Testis (tissue), 3 donors: ENCODE data around the gene SEC61B. TPM values are rescaled to one million over a fixed set of nuclear protein-coding genes. Genes with fewer than 3 reads are reported as not detected.
A peak's percentile ranks its signal among the peaks of the same experiment; 100 is the strongest.

Experiments
- DNase-seq: peaks from one replicate; pipeline ENCODE4 v3.0.0-alpha.2; 2019
- H3K27ac ChIP-seq, 2 donors: fragments of 200-600 bp; sonication (generic); one replicate each; pipeline ENCODE4 v1.5.1; 2019
- H3K27me3 ChIP-seq: fragments of 200-600 bp; sonication (generic); one replicate; pipeline ENCODE4 v1.5.1; 2019
- H3K36me3 ChIP-seq: fragments of 200-600 bp; sonication (generic); one replicate; pipeline ENCODE4 v1.5.1; 2017; ENCODE audit warnings: low read depth; ENCODE audit errors: missing control alignments
- H3K4me1 ChIP-seq: fragments of 200-600 bp; sonication (generic); one replicate; pipeline ENCODE4 v1.5.1; 2019
- H3K4me3 ChIP-seq, 2 donors: fragments of 200-600 bp; sonication (generic); one replicate each; pipeline ENCODE4 v1.5.1; 2017 to 2019
- H3K9me3 ChIP-seq: fragments of 200-600 bp; sonication (generic); one replicate; pipeline ENCODE4 v1.5.1; 2017
- CTCF ChIP-seq, 3 experiments: fragments of 450-650 bp in 2 of 3; fragments of 200-600 bp in 1 of 3; sonication (generic) in 1 of 3; IDR thresholded peaks; one replicate each; pipeline ENCODE4 v1.5.1; 2016 to 2019; ENCODE audit warnings: antibody characterized with exemption in 3 of 3, mild to moderate bottlenecking in 2 of 3, moderate library complexity in 1 of 3
- POLR2A ChIP-seq: fragments of 450-650 bp; IDR thresholded peaks from one replicate; pipeline ENCODE4 v1.6.1; 2017; ENCODE audit warnings: antibody characterized with exemption, mild to moderate bottlenecking, moderate library complexity
- WGBS, 2 donors: methylation state at CpG; one replicate each; pipeline ENCODE4 v1.1.5; 2018; 5-methylcytosine and 5-hydroxymethylcytosine counted together
- intact Hi-C: fragments of 100-400 bp; cut with DNase I; formaldehyde crosslinking; loops from one replicate; pipeline ENCODE4 v1.15.1; 2023; ENCODE audit warnings: low total_unique reads
- polyA plus RNA-seq: library from polyadenylated mRNA; stranded (reverse); fragments of 350-450 nt; fragmentation: Illumina TruSeq; extraction: RNeasy Lipid Tissue Mini Kit (QIAGEN cat#74804); gene quantifications from one replicate; pipeline ENCODE4 v1.2.3, GENCODE V29; 2014; ENCODE audit warnings: low read depth, low replicate concordance; ENCODE audit not compliant: insufficient read depth
- total RNA-seq, 2 donors: library from RNA; depleted of rRNA; stranded (reverse); fragments of >200 nt; gene quantifications; one replicate each; pipeline ENCODE4 v1.2.3, GENCODE V29; 2016

Gene SEC61B
- total and polyA plus RNA-seq, 3 donors from 2014 or later = 78.3 to 145 (median 91.7) TPM

GRCh38 chr9:99265691-99266090 lies 43.6 kb downstream of the SEC61B start:
- Histone ChIP-seq H3K27ac (no peak overlapping the region), H3K4me3 (no peak overlapping the region), H3K4me1 (peaks cover 5% of the 10 kb centered on the region), H3K9me3 (no peaks in the 10 kb centered on the region), H3K27me3 (no peaks in the 10 kb centered on the region), H3K36me3 (no peaks in the 10 kb centered on the region)
- TF ChIP-seq POLR2A (no peak), CTCF (IDR thresholded peaks at IDR 0.05) (no peak)
- intact Hi-C loops = no loop called here
- DNase-seq = no peak
- 49 to 56% methylated on average over 2 of the region's 2 CpGs for WGBS, 2 donors

DNA sequence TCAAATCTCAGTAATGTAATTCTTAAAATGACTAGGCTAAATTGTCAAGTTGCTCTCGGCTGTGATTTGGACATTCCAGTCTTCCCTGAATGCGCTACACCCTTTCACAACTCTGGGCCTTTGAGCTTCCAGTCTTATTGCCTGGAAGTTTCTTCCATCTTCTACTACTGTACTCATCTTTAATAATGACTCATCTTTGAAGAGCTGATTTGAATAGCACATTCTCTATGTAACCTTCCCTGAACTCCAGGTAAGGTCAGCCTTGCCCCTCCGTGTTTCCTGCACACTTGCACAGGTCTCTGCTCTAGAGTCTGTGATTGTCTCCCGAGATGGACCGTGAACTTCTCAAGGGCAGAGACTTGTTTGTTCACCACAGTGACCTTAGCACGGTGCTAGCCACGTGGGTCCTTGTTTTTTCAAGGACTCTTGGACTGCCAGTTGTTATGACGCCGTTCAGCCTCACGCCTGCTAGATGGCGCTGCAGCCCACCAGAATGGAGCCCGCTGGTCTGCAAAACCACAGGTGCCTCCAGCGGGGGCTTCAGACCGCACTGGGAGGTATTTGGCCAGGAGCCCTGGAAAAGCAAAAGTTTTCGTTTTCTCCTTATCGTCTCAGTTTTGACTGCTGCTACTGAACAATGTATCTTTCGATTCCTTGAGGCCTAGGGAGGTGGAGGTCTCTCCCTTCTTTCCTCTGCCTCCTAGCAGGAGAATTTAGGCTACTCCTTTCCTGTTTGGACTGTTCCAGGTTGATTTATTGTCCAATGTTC lies 44.4 kb downstream of the SEC61B start:
- Histone ChIP-seq H3K4me3 (no peak overlapping the region), H3K27me3 (no peaks in the 10 kb centered on the region), H3K9me3 (no peaks in the 10 kb centered on the region), H3K27ac (no peak overlapping the region), H3K4me1 (peaks cover 5% of the 10 kb centered on the region), H3K36me3 (no peaks in the 10 kb centered on the region)
- DNase-seq = peak; percentile 92
- WGBS, 2 donors = 11% methylated on average over 17 of the region's 17 CpGs
- intact Hi-C loops = no loop called here
- TF ChIP-seq POLR2A (no peak), CTCF (IDR thresholded peaks at IDR 0.05) (peak; percentile 55 to 81 (median 78))

- no peak for DNase-seq
- H3K27me3 ChIP-seq = no peaks in the 10 kb centered on the region
- intact Hi-C loops = no loop called here
These were observed 47.3 kb downstream of the SEC61B start for GRCh38 chr9:99269416-99269815.

DNA sequence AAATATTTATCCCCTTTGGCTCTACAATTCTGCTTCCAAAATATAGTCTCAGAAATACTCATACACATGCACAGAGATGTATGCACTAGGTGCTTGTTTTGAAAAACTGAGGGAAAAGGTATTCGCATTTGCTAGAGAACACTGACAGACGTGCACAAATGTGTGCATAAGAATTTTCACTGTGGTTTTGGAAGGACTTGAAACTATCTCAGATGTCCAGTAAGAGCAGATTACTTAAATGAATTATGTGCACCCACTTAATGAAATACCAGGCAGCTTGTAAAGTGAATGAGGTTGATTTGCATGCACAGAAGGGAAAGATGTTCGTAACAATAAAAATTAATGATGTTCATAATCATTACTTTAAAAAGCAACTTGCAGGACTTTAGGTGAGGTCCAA lies 48.4 kb downstream of the SEC61B start:
- Histone ChIP-seq H3K9me3 (no peaks in the 10 kb centered on the region), H3K4me1 (peaks cover 5% of the 10 kb centered on the region), H3K27ac (no peak overlapping the region), H3K36me3 (no peaks in the 10 kb centered on the region), H3K4me3 (no peak overlapping the region), H3K27me3 (no peaks in the 10 kb centered on the region)
- TF ChIP-seq POLR2A = no peak
- no peak for DNase-seq
- intact Hi-C loops = no loop called here
- WGBS, 2 donors = 60 to 64% methylated on average over 3 of the region's 3 CpGs

More at GRCh38 chr9:99269416-99269815, 47.3 kb downstream of the SEC61B start:
- H3K4me1 ChIP-seq = peaks cover 5% of the 10 kb centered on the region
- 75 to 85% methylated on average over 3 of the region's 3 CpGs for WGBS, 2 donors
- no peak overlapping the region for H3K4me3 ChIP-seq
- no peak overlapping the region for H3K27ac ChIP-seq
- no peaks in the 10 kb centered on the region for H3K9me3 ChIP-seq
- no peaks in the 10 kb centered on the region for H3K36me3 ChIP-seq
- TF ChIP-seq CTCF (IDR thresholded peaks at IDR 0.05) (no peak), POLR2A (no peak)

DNA sequence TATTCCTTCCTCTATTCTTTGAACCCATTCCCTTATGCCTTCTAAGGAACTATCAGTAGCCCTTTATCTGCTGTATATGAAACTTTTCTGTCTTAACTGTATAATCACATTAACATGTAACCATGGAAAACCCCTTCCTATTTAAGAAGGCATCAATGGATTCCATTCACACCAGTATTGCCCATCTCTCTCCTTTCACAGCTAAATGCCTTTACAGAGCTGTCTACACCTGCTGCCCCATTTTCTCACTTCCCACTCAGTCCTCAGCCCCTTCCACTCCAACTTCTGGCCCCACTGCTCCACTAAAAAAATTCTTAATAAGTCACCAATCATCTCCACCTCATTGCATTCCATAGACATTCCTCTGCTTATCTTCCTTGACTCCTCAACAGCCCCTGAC lies 50.8 kb downstream of the SEC61B start:
- no peak overlapping the region for H3K4me3 ChIP-seq
- no peaks in the 10 kb centered on the region for H3K27me3 ChIP-seq
- H3K27ac ChIP-seq = no peak overlapping the region
- no peaks in the 10 kb centered on the region for H3K36me3 ChIP-seq
- DNase-seq = no peak
- intact Hi-C loops = no loop called here
- no peaks in the 10 kb centered on the region for H3K9me3 ChIP-seq
- no peaks in the 10 kb centered on the region for H3K4me1 ChIP-seq
- TF ChIP-seq POLR2A = no peak

DNA sequence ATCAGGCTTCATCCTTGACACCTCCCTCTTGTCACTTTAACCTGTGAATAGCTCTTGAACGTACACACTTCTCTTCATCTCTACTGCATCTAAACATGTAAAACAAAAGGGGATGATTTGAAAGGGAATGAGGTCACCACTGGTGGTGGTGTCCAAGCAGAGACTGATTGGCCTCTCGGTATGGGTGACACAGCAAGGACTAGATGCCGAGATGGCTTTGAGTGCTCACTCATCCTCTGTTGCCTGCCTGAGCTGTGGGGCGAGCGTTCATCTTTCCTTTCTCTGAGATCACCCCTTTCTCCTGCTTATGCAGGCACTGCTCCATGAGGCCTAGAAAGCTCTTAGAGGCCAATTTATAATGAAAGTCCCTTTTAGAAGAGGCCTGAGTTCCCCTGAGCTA lies 51.9 kb downstream of the SEC61B start:
- Histone ChIP-seq H3K27ac (no peak overlapping the region), H3K36me3 (no peaks in the 10 kb centered on the region), H3K27me3 (no peaks in the 10 kb centered on the region), H3K9me3 (no peaks in the 10 kb centered on the region), H3K4me3 (no peak overlapping the region), H3K4me1 (no peaks in the 10 kb centered on the region)
- DNase-seq = no peak
- TF ChIP-seq CTCF (IDR thresholded peaks at IDR 0.05) (no peak), POLR2A (no peak)
- intact Hi-C loops = no loop called here
- 93 to 96% methylated on average over 5 of the region's 5 CpGs for WGBS, 2 donors
